ENCODE data around the gene EPN2. TPM values are rescaled to one million over a fixed set of nuclear protein-coding genes. Genes with fewer than 3 reads are reported as not detected.

Gene EPN2
- total RNA-seq, 1 experiment from 2014 or later, result 73.1 TPM

DNA sequence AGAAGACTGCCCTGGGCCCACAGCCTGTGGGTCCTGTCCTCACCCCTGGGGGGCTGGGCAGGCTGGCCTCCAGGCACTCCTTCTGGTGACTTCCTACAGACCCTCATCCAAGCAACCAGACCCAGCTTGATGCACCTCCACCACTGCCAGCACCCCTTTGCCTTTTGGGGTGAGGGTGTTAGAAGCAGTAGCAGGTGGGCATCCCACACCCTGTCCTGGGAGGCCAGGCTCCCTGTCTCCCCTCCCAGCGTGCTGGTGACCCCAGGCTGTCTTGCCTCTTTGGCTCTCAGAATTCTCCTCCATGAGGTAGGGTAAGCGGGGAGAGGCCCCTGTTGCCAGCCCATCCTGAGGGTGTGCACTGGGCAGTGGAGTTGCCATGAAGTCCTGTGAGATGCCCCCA, 92.0 kb downstream of the EPN2 start:
- intact Hi-C loops (cut with micrococcal nuclease), result no loop called here
- H3K4me3 ChIP-seq (replicated peaks in 1 of 2; ENCODE audit: low read depth in 1 of 2, low read length in 2 of 2), result no peak overlapping the region
- no peaks in the 10 kb centered on the region for H3K9me2 ChIP-seq (ENCODE audit: insufficient read depth)
- 0 out of 4 replicates have a peak, but pooled peaks cover 4 to 5% of the 10 kb centered on the region in 2 experiments for H3K9me3 ChIP-seq (ENCODE audit: control insufficient read depth in 1 of 2, insufficient read depth in 1 of 2, low read depth in 1 of 2, low read length in 2 of 2)
- no TSS peak for BruUV-seq (replicated peaks)
- POLR2A ChIA-PET, result no interaction called here
- H3K27ac ChIP-seq (ENCODE audit: low read depth, low read length), result no peak overlapping the region
- no peaks in the 10 kb centered on the region for H3K27me3 ChIP-seq (ENCODE audit: insufficient read depth, low read length)
- H2AFZ ChIP-seq (ENCODE audit: low read depth, low read length, poor library complexity, severe bottlenecking), result no peak overlapping the region
- H3K79me2 ChIP-seq (ENCODE audit: insufficient read depth, low read length), result no peaks in the 10 kb centered on the region
- peaks cover 22 to 32% of the 10 kb centered on the region in 2 experiments for H3K4me1 ChIP-seq (ENCODE audit: control insufficient read depth in 1 of 2, insufficient read depth in 2 of 2, low read length in 2 of 2)
- CTCF ChIA-PET, result no interaction called here
- H3K4me2 ChIP-seq (ENCODE audit: low read length), result no peak overlapping the region
- DNase-seq (ENCODE audit: low read depth, low spot score) (no peak), ATAC-seq (no peak)
- TF ChIP-seq, protein P1, sequence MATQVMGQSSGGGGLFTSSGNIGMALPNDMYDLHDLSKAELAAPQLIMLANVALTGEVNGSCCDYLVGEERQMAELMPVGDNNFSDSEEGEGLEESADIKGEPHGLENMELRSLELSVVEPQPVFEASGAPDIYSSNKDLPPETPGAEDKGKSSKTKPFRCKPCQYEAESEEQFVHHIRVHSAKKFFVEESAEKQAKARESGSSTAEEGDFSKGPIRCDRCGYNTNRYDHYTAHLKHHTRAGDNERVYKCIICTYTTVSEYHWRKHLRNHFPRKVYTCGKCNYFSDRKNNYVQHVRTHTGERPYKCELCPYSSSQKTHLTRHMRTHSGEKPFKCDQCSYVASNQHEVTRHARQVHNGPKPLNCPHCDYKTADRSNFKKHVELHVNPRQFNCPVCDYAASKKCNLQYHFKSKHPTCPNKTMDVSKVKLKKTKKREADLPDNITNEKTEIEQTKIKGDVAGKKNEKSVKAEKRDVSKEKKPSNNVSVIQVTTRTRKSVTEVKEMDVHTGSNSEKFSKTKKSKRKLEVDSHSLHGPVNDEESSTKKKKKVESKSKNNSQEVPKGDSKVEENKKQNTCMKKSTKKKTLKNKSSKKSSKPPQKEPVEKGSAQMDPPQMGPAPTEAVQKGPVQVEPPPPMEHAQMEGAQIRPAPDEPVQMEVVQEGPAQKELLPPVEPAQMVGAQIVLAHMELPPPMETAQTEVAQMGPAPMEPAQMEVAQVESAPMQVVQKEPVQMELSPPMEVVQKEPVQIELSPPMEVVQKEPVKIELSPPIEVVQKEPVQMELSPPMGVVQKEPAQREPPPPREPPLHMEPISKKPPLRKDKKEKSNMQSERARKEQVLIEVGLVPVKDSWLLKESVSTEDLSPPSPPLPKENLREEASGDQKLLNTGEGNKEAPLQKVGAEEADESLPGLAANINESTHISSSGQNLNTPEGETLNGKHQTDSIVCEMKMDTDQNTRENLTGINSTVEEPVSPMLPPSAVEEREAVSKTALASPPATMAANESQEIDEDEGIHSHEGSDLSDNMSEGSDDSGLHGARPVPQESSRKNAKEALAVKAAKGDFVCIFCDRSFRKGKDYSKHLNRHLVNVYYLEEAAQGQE (IDR thresholded peaks at IDR 0.05; ENCODE audit: low read depth), result no peak
- TF ChIP-seq FOSL1 (IDR thresholded peaks at IDR 0.05; ENCODE audit: low read depth), result no peak
- TF ChIP-seq JUND (IDR thresholded peaks at IDR 0.05), result no peak
- TF ChIP-seq, protein P2, sequence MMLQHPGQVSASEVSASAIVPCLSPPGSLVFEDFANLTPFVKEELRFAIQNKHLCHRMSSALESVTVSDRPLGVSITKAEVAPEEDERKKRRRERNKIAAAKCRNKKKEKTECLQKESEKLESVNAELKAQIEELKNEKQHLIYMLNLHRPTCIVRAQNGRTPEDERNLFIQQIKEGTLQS (IDR thresholded peaks at IDR 0.05), result no peak
- TF ChIP-seq, protein P3, sequence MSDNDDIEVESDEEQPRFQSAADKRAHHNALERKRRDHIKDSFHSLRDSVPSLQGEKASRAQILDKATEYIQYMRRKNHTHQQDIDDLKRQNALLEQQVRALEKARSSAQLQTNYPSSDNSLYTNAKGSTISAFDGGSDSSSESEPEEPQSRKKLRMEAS (IDR thresholded peaks at IDR 0.05), result no peak
- no peak for TF ChIP-seq RAD21 (IDR thresholded peaks at IDR 0.05; ENCODE audit: low read depth)
- TF ChIP-seq ELF1 (IDR thresholded peaks at IDR 0.05; ENCODE audit: borderline replicate concordance, low read depth), result no peak
- TF ChIP-seq, protein P4, sequence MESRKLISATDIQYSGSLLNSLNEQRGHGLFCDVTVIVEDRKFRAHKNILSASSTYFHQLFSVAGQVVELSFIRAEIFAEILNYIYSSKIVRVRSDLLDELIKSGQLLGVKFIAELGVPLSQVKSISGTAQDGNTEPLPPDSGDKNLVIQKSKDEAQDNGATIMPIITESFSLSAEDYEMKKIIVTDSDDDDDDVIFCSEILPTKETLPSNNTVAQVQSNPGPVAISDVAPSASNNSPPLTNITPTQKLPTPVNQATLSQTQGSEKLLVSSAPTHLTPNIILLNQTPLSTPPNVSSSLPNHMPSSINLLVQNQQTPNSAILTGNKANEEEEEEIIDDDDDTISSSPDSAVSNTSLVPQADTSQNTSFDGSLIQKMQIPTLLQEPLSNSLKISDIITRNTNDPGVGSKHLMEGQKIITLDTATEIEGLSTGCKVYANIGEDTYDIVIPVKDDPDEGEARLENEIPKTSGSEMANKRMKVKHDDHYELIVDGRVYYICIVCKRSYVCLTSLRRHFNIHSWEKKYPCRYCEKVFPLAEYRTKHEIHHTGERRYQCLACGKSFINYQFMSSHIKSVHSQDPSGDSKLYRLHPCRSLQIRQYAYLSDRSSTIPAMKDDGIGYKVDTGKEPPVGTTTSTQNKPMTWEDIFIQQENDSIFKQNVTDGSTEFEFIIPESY (IDR thresholded peaks at IDR 0.05; ENCODE audit: extremely low read depth, insufficient replicate concordance, low read length), result no peak
- no peak for TF ChIP-seq SIN3A (IDR thresholded peaks at IDR 0.05; ENCODE audit: low read depth)
- TF ChIP-seq CEBPB (IDR thresholded peaks at IDR 0.05; ENCODE audit: low read depth), result no peak
- TF ChIP-seq YY1 (IDR thresholded peaks at IDR 0.05; ENCODE audit: extremely low read depth, insufficient replicate concordance, low read depth, low read length), result no peak
- TF ChIP-seq CBX3 (IDR thresholded peaks at IDR 0.05; ENCODE audit: low read depth), result no peak
- TF ChIP-seq SP1 (IDR thresholded peaks at IDR 0.05; ENCODE audit: low read depth), result no peak
- TF ChIP-seq, protein P5, sequence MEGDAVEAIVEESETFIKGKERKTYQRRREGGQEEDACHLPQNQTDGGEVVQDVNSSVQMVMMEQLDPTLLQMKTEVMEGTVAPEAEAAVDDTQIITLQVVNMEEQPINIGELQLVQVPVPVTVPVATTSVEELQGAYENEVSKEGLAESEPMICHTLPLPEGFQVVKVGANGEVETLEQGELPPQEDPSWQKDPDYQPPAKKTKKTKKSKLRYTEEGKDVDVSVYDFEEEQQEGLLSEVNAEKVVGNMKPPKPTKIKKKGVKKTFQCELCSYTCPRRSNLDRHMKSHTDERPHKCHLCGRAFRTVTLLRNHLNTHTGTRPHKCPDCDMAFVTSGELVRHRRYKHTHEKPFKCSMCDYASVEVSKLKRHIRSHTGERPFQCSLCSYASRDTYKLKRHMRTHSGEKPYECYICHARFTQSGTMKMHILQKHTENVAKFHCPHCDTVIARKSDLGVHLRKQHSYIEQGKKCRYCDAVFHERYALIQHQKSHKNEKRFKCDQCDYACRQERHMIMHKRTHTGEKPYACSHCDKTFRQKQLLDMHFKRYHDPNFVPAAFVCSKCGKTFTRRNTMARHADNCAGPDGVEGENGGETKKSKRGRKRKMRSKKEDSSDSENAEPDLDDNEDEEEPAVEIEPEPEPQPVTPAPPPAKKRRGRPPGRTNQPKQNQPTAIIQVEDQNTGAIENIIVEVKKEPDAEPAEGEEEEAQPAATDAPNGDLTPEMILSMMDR (IDR thresholded peaks at IDR 0.05 in 2 of 3, conservative IDR thresholded peaks at IDR 0.05 in 1 of 3; ENCODE audit: borderline replicate concordance in 1 of 3, insufficient read depth in 1 of 3, low read depth in 2 of 3, low read length in 2 of 3), result no peak
- TF ChIP-seq TCF7L2 (IDR thresholded peaks at IDR 0.05; ENCODE audit: borderline replicate concordance, extremely low read depth, insufficient read depth, insufficient read length), result no peak
- no peak for TF ChIP-seq POLR2AphosphoS5 (IDR thresholded peaks at IDR 0.05; ENCODE audit: low read depth, low read length)
- TF ChIP-seq SRF (IDR thresholded peaks at IDR 0.05; ENCODE audit: low read depth), result no peak
- no peak for TF ChIP-seq ZNF274 (IDR thresholded peaks at IDR 0.05; ENCODE audit: low read depth, low read length)
- TF ChIP-seq POLR2A (IDR thresholded peaks at IDR 0.05; ENCODE audit: borderline replicate concordance, extremely low read depth, insufficient read depth, insufficient read length), result no peak
- H3K9ac ChIP-seq (ENCODE audit: low read length), result no peak overlapping the region
- H3K36me3 ChIP-seq (ENCODE audit: control insufficient read depth in 1 of 2, insufficient read depth in 2 of 2, low read length in 2 of 2), result peaks cover 2 to 18% of the 10 kb centered on the region in 2 experiments; a peak in 2 of 4 replicates
- no peaks in the 10 kb centered on the region for H4K20me1 ChIP-seq (ENCODE audit: insufficient read depth)
- RAD21 ChIA-PET (ENCODE audit: low non-redundant PET in 1 of 2, low total read pairs in 2 of 2, uncharacterized antibody in 2 of 2, unreplicated experiment in 2 of 2), result no interaction called here
